Neural cell (in vitro differentiated cells): Measurements from ENCODE around the gene ZNF428.

ENCODE experiments used
- EP300 ChIP-seq: fragments of 450-650 bp; conservative IDR thresholded peaks from 2 replicates; pipeline ENCODE4 v1.6.1; 2014; ENCODE audit warnings: antibody characterized with exemption, mild to moderate bottlenecking, moderate library complexity; ENCODE audit not compliant: poor library complexity, severe bottlenecking
- EZH2 ChIP-seq: fragments of 200-600, 300-800 bp; shearing (Covaris generic), sonication (generic); IDR thresholded peaks from 2 replicates; pipeline ENCODE4 v1.6.1; 2014; ENCODE audit warnings: antibody characterized with exemption, low read length, borderline replicate concordance, mild to moderate bottlenecking; ENCODE audit not compliant: insufficient read depth, poor library complexity, severe bottlenecking
- POLR2AphosphoS5 ChIP-seq: IDR thresholded peaks from 2 replicates; pipeline ENCODE4 v1.6.1; 2012
- RAD21 ChIP-seq: fragments of 450-650 bp; conservative IDR thresholded peaks from 2 replicates; pipeline ENCODE4 v1.6.1; 2014; ENCODE audit warnings: antibody characterized with exemption, mild to moderate bottlenecking, moderate library complexity
- SMC3 ChIP-seq: fragments of 450-650 bp; conservative IDR thresholded peaks from 2 replicates; pipeline ENCODE4 v1.6.1; 2014; ENCODE audit warnings: antibody characterized with exemption, mild to moderate bottlenecking, moderate library complexity; ENCODE audit not compliant: poor library complexity
- TAF1 ChIP-seq: IDR thresholded peaks from 2 replicates; pipeline ENCODE4 v1.6.1; 2012; ENCODE audit warnings: low read depth
- TF ChIP-seq, protein P1 (sequence below): fragments of 450-650 bp; IDR thresholded peaks from 2 replicates; pipeline ENCODE4 v1.5.1; 2014; ENCODE audit warnings: antibody characterized with exemption, mild to moderate bottlenecking, moderate library complexity; ENCODE audit not compliant: poor library complexity, severe bottlenecking
- TF ChIP-seq, protein P2 (sequence below): IDR thresholded peaks from 2 replicates; pipeline ENCODE4 v1.6.1; 2012; ENCODE audit warnings: borderline replicate concordance

DNA sequence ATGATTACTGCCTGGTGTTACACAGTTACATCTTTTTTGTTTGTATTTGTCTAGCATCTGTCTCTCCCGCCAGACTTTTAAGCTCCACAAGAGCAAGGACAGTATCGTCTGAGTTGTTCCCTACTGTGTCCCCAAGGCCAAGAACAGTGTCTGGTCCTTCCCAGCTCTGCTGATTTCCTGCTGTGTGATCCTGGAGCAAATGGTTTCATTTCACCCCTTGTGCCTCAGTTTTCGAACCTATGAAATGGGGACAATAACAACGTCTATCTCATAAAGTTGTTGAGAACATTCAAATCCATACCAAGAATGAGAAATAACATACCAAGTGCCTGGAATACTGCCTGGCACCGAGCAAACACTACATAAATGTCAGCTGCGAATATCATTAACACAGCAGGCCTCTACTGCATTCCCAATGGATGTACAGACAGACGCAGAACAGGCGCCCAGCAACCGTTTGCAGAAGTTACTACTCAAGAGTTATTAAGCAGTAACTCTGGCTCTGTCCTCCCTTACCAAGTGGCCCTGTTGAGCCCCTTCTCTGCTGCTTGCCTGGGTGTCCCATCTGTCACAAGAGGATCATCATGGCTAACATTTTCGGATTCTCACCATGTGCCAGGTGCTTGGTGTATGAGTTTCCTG, 55.5 kb downstream of the ZNF428 start:
- TF ChIP-seq, protein P1, sequence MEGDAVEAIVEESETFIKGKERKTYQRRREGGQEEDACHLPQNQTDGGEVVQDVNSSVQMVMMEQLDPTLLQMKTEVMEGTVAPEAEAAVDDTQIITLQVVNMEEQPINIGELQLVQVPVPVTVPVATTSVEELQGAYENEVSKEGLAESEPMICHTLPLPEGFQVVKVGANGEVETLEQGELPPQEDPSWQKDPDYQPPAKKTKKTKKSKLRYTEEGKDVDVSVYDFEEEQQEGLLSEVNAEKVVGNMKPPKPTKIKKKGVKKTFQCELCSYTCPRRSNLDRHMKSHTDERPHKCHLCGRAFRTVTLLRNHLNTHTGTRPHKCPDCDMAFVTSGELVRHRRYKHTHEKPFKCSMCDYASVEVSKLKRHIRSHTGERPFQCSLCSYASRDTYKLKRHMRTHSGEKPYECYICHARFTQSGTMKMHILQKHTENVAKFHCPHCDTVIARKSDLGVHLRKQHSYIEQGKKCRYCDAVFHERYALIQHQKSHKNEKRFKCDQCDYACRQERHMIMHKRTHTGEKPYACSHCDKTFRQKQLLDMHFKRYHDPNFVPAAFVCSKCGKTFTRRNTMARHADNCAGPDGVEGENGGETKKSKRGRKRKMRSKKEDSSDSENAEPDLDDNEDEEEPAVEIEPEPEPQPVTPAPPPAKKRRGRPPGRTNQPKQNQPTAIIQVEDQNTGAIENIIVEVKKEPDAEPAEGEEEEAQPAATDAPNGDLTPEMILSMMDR, result no peak
- no peak for TF ChIP-seq TAF1
- TF ChIP-seq, protein P2, sequence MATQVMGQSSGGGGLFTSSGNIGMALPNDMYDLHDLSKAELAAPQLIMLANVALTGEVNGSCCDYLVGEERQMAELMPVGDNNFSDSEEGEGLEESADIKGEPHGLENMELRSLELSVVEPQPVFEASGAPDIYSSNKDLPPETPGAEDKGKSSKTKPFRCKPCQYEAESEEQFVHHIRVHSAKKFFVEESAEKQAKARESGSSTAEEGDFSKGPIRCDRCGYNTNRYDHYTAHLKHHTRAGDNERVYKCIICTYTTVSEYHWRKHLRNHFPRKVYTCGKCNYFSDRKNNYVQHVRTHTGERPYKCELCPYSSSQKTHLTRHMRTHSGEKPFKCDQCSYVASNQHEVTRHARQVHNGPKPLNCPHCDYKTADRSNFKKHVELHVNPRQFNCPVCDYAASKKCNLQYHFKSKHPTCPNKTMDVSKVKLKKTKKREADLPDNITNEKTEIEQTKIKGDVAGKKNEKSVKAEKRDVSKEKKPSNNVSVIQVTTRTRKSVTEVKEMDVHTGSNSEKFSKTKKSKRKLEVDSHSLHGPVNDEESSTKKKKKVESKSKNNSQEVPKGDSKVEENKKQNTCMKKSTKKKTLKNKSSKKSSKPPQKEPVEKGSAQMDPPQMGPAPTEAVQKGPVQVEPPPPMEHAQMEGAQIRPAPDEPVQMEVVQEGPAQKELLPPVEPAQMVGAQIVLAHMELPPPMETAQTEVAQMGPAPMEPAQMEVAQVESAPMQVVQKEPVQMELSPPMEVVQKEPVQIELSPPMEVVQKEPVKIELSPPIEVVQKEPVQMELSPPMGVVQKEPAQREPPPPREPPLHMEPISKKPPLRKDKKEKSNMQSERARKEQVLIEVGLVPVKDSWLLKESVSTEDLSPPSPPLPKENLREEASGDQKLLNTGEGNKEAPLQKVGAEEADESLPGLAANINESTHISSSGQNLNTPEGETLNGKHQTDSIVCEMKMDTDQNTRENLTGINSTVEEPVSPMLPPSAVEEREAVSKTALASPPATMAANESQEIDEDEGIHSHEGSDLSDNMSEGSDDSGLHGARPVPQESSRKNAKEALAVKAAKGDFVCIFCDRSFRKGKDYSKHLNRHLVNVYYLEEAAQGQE, result no peak
- no peak for TF ChIP-seq POLR2AphosphoS5
- TF ChIP-seq SMC3, result no peak
- TF ChIP-seq EZH2, result no peak
- TF ChIP-seq EP300, result no peak
- TF ChIP-seq RAD21, result no peak
